GM12878 (cell line): Measurements from ENCODE around the gene CAMKK1.

Source experiments
- ATF3 ChIP-seq: IDR thresholded peaks from 2 replicates; pipeline ENCODE4 v1.6.1; 2011; ENCODE audit warnings: low read depth, mild to moderate bottlenecking, low read length, moderate library complexity, borderline replicate concordance; ENCODE audit errors: extremely low read depth
- CTCF ChIP-seq, 3 experiments: IDR thresholded peaks in 2 of 3; conservative IDR thresholded peaks in 1 of 3; 2 replicates each; pipeline ENCODE4 v1.5.1; 2011; ENCODE audit warnings: low read depth in 3 of 3, low read length in 3 of 3, mild to moderate bottlenecking in 3 of 3, control low read depth in 2 of 3, moderate library complexity in 2 of 3, inconsistent platforms in 1 of 3, mixed read lengths in 1 of 3; ENCODE audit not compliant: control insufficient read depth in 2 of 3, insufficient read depth in 1 of 3; ENCODE audit errors: extremely low read depth in 1 of 3

GRCh38 chr17:3846437-3847164 lies 46.3 kb downstream of the CAMKK1 start:
- no peak for TF ChIP-seq CTCF (IDR thresholded peaks at IDR 0.05 in 2 of 3, conservative IDR thresholded peaks at IDR 0.05 in 1 of 3; ENCODE audit: control insufficient read depth in 2 of 3, extremely low read depth in 1 of 3, insufficient read depth in 1 of 3, low read depth in 3 of 3, low read length in 3 of 3)
- TF ChIP-seq ATF3: no peak
